Measurements from ENCODE around the gene AP1S2. TPM values are rescaled to one million over a fixed set of nuclear protein-coding genes. Genes with fewer than 3 reads are reported as not detected.
A peak's percentile ranks its signal among the peaks of the same experiment; 100 is the strongest.

AP1S2 gene
- total RNA-seq, 1 donor from 2014 or later = 89.4 TPM

DNA sequence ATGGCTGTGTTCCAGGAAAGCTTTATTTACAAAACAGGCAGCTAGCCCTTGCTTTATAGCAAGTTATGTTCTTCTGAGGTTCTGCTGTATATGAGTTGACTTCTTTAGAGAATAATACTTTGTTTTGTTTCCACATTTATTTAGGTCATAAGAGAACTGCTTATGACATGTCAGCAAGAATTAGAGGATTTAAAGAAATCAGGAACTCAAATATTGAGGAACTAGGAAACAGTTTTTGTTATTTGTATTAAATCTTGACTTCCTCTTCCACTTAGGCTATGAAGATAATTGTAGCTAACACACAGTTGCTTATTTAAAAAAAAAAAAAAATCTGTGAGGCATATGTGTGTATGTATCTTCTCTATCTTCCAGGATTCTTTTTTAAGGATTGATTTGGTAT is 50.0 kb downstream of the AP1S2 start:
- H3K4me3 Mint-ChIP-seq (ENCODE audit: unreplicated experiment) = no peak overlapping the region
- no peak overlapping the region for H3K27ac Mint-ChIP-seq (ENCODE audit: unreplicated experiment)
- peaks cover 2% of the 10 kb centered on the region for H3K9me3 Mint-ChIP-seq (ENCODE audit: unreplicated experiment)
- TF ChIP-seq, protein P1, sequence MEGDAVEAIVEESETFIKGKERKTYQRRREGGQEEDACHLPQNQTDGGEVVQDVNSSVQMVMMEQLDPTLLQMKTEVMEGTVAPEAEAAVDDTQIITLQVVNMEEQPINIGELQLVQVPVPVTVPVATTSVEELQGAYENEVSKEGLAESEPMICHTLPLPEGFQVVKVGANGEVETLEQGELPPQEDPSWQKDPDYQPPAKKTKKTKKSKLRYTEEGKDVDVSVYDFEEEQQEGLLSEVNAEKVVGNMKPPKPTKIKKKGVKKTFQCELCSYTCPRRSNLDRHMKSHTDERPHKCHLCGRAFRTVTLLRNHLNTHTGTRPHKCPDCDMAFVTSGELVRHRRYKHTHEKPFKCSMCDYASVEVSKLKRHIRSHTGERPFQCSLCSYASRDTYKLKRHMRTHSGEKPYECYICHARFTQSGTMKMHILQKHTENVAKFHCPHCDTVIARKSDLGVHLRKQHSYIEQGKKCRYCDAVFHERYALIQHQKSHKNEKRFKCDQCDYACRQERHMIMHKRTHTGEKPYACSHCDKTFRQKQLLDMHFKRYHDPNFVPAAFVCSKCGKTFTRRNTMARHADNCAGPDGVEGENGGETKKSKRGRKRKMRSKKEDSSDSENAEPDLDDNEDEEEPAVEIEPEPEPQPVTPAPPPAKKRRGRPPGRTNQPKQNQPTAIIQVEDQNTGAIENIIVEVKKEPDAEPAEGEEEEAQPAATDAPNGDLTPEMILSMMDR (IDR thresholded peaks at IDR 0.05; ENCODE audit: partially characterized antibody, unreplicated experiment) = no peak
- no peak for DNase-seq
- H3K4me1 Mint-ChIP-seq (ENCODE audit: low read depth, unreplicated experiment) = no peaks in the 10 kb centered on the region
- no peaks in the 10 kb centered on the region for H3K27me3 Mint-ChIP-seq (ENCODE audit: unreplicated experiment)
- H3K36me3 Mint-ChIP-seq (ENCODE audit: unreplicated experiment) = no peaks in the 10 kb centered on the region

DNA sequence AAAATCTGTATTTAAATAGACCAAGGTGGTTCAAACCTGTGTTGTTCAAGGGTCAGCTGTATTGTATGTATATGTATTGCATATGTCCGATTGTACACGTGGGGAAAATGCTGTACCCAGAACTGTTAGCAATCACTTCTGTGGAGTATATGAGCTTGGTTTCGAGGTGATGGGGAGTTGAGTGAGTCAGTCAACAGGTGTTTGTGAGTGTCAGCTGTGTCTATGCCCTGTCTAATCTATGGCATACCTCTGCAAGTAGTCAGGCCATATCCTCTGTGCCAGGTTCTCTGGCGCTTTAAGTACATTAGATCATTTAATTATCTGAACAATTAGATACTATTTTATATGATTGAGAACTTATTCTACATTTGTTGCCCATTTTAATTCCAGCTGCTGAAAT is 56.9 kb downstream of the AP1S2 start:
- TF ChIP-seq, protein P1 (IDR thresholded peaks at IDR 0.05; ENCODE audit: partially characterized antibody, unreplicated experiment) = no peak
- Mint-ChIP-seq H3K27me3 (ENCODE audit: unreplicated experiment) (no peaks in the 10 kb centered on the region), H3K36me3 (ENCODE audit: unreplicated experiment) (no peaks in the 10 kb centered on the region), H3K9me3 (ENCODE audit: unreplicated experiment) (no peaks in the 10 kb centered on the region), H3K4me3 (ENCODE audit: unreplicated experiment) (no peak overlapping the region), H3K27ac (ENCODE audit: unreplicated experiment) (no peak overlapping the region), H3K4me1 (ENCODE audit: low read depth, unreplicated experiment) (no peaks in the 10 kb centered on the region)
- no peak for DNase-seq

- Mint-ChIP-seq H3K27ac (ENCODE audit: unreplicated experiment) (no peak overlapping the region), H3K9me3 (ENCODE audit: unreplicated experiment) (no peaks in the 10 kb centered on the region), H3K4me3 (ENCODE audit: unreplicated experiment) (no peak overlapping the region), H3K27me3 (ENCODE audit: unreplicated experiment) (no peaks in the 10 kb centered on the region), H3K36me3 (ENCODE audit: unreplicated experiment) (no peaks in the 10 kb centered on the region), H3K4me1 (ENCODE audit: low read depth, unreplicated experiment) (no peaks in the 10 kb centered on the region)
- DNase-seq = no peak
- TF ChIP-seq, protein P1 (IDR thresholded peaks at IDR 0.05; ENCODE audit: partially characterized antibody, unreplicated experiment) = no peak
Observed at GRCh38 chrX:15790769-15791290, 63.8 kb downstream of the AP1S2 start.

DNA sequence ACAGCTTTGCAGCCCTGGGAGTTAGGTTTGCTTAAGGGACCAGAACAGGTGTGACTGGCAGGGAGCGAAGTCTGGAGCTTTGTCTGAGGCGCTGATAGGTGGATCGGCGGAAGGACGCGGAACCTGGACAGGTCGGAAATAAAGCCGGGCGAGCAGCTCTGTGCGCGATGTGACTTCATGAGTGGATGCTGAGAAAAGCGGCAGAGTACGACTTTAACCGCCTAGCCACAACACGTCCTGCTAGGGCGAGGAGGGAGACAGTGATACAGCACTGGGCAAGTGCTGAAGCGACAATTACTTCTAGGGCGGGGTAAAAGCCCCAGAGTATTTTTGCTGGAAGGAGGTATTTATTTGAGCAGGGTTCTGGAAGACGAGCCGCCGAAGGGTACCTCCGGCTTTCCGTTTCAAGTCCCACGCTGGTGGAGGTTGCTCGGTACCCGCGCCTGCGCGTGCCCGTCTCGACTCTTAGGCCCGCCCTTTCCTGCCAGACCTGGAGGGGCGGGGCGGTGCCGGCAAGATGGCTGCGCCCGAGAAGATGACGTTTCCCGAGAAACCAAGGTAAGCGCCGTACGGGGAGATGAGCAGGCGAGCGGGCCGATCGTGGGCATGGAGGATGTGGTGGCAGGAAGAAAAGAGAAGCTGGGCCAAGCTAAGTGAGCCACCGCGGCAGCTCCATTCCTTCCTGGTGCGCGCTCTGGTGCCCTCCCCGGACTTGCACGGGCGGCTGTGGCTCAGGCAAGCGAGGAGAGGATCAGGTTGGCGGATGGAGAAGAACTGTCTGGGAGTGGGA is 64.4 kb downstream of the AP1S2 start, which contains the start of gene ZRSR2:
ZRSR2 (plus strand) TSS at position 506 of the 790 bp plus-strand sequence; CDS start at position 518, 12 bp downstream.
- Mint-ChIP-seq H3K9me3 (ENCODE audit: unreplicated experiment) (no peaks in the 10 kb centered on the region), H3K4me3 (ENCODE audit: unreplicated experiment) (no peak within 1 kb of the TSS), H3K36me3 (ENCODE audit: unreplicated experiment) (no peaks in the 10 kb centered on the region), H3K27ac (ENCODE audit: unreplicated experiment) (no peak within 1 kb of the TSS), H3K27me3 (ENCODE audit: unreplicated experiment) (no peaks in the 10 kb centered on the region), H3K4me1 (ENCODE audit: low read depth, unreplicated experiment) (no peaks in the 10 kb centered on the region)
- TF ChIP-seq, protein P1 (IDR thresholded peaks at IDR 0.05; ENCODE audit: partially characterized antibody, unreplicated experiment) = no peak
- peak; percentile 82 for DNase-seq

DNA sequence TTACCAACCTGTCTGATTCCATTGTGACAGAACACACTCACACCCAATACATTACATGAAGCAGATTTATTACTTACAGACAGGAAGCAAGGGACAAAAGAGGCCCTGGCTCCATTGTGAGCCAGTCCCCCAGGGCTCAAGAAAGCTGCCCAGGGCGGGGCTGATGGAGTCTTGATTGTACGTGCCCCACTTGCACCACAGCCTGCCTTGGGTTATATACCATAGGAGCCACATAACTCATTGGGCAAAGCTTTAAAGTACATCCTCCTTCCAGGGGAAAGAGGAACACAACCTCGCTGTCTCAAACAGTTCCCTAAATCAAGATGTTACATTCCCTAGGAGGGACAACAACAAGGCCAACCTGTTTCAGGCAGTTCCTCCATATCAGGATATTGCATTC is 67.7 kb downstream of the AP1S2 start:
- Mint-ChIP-seq H3K4me1 (ENCODE audit: low read depth, unreplicated experiment) (no peaks in the 10 kb centered on the region), H3K4me3 (ENCODE audit: unreplicated experiment) (no peak overlapping the region), H3K27ac (ENCODE audit: unreplicated experiment) (no peak overlapping the region), H3K27me3 (ENCODE audit: unreplicated experiment) (no peaks in the 10 kb centered on the region), H3K36me3 (ENCODE audit: unreplicated experiment) (no peaks in the 10 kb centered on the region), H3K9me3 (ENCODE audit: unreplicated experiment) (no peaks in the 10 kb centered on the region)
- no peak for DNase-seq
- TF ChIP-seq, protein P1 (IDR thresholded peaks at IDR 0.05; ENCODE audit: partially characterized antibody, unreplicated experiment) = no peak

All from glutamatergic neuron (in vitro differentiated cells).